VCaP (cell line): Measurements from ENCODE around the gene TMED10.

Experiments
- H3K27ac ChIP-seq: fragments of 450-650 bp; 2 replicates; pipeline ENCODE4 v1.5.1; 2017
- CTCF ChIP-seq: fragments of 450-650 bp; conservative IDR thresholded peaks from 2 replicates; pipeline ENCODE4 v1.5.1; 2017; ENCODE audit warnings: mild to moderate bottlenecking, moderate library complexity

Gene TMED10

GRCh38 chr14:75170772-75171171, 5.6 kb downstream of the TMED10 start:
- no peak for TF ChIP-seq CTCF
- H3K27ac ChIP-seq: no peak overlapping the region

GRCh38 chr14:75168586-75169335, 7.7 kb downstream of the TMED10 start:
- H3K27ac ChIP-seq: no peak overlapping the region
- no peak for TF ChIP-seq CTCF

- no peak for TF ChIP-seq CTCF
- no peak overlapping the region for H3K27ac ChIP-seq
Measured at GRCh38 chr14:75167325-75167724, 9.1 kb downstream of the TMED10 start.

DNA sequence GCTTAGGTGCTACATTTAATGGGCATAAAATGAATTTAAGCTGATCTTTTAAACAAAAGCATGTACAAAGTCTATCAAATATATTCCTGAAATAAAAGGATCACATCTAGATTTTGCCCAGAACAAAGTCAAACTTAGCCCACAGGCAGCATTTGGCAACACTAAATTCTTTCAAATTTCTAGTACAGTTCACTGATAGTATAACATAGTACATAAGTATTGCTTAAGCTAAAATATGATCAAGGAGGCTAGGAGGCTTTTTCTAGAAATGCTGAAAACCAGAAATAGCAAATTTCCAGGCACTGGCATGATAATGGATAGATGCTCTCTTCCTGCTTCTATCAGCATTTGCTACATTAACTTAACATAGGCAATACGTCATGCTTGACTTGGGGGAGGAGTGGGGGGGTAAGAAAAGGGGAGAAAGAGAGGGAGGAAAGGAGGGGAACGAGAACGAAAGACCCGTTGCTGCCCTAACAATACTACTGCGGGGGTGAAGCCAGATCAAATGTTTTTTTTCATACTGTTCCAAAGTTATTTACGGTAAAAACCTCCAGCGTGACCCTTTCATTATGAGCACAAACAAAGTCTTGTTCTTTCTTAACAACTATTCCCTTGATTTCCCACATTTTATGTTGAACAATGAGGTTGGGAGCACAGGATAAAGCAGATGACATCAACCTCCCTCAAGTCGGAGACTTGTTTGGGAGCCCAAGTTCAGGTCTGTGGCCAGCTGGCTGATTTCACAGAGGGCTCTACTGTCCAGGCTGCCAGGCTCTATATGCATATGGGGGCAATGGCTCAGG, 10.6 kb downstream of the TMED10 start:
- TF ChIP-seq CTCF: no peak
- H3K27ac ChIP-seq: no peak overlapping the region

GRCh38 chr14:75164809-75165208, 11.6 kb downstream of the TMED10 start:
- no peak for TF ChIP-seq CTCF
- H3K27ac ChIP-seq: no peak overlapping the region

DNA sequence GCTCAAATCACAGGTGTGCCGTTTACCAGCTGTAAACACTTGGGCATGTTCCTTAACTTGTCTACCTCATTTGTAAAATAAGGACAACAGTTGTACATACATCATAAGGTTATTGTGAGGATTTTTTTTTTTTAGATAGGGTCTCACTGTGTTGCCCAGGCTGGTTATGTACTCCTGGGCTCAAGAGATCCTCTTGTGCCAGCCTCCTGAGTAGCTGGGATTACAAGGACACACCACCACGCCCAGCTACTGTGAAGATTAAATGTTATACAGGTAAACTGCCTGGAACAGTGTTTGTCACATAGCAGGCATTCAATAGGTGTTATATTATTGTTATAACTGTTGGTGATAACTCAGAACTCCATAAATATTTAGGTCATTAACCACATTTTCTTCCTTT, 12.7 kb downstream of the TMED10 start:
- no peak overlapping the region for H3K27ac ChIP-seq
- no peak for TF ChIP-seq CTCF

GRCh38 chr14:75162631-75163030, 13.8 kb downstream of the TMED10 start:
- no peak overlapping the region for H3K27ac ChIP-seq
- TF ChIP-seq CTCF: peak; percentile 10; the same call in 1 of the 2 replicates
